DMS53 (cell line): Measurements from ENCODE around the gene ANXA6.
"Not testable (repeated sequence)": the region's sequence is repeated elsewhere in the genome, so short reads cannot be mapped to it uniquely, and the experiment has no call there.

Source experiments
- DNase-seq: peaks from one replicate; lab custom pipeline; 2025; lab: John Stamatoyannopoulos, UW

ANXA6 gene

GRCh38 chr5:151157426-151158286 lies at the start of gene ANXA6:
Gene ANXA6 (minus strand): TSS chr5:151157779. CDS start chr5:151147901, 9,878 bp downstream.
- DNase-seq, result peak; percentile 84

DNA sequence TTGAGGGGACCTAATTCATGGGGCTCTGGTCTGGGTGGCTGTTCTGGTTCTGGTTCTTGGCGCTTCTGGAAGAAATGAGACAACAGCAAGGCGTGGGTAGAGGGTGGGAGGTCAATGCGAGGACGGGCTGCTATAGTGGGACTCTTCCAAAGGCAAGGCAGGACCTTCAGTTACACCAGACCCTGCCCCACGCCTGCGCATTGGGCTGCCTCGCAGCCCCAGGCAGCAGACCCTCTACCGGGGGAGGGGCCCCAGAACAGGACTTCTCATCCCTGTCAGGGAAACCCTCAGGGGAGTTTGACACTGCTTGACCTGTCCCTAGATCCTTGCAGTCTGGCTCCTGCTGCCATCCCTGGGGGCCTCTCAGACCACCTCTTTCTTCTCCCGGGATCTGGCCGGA lies 47.8 kb upstream of the ANXA6 start:
- DNase-seq, result no peak

- no peak for DNase-seq
Observed at GRCh38 chr5:151204051-151204450, 46.5 kb upstream of the ANXA6 start.

DNA sequence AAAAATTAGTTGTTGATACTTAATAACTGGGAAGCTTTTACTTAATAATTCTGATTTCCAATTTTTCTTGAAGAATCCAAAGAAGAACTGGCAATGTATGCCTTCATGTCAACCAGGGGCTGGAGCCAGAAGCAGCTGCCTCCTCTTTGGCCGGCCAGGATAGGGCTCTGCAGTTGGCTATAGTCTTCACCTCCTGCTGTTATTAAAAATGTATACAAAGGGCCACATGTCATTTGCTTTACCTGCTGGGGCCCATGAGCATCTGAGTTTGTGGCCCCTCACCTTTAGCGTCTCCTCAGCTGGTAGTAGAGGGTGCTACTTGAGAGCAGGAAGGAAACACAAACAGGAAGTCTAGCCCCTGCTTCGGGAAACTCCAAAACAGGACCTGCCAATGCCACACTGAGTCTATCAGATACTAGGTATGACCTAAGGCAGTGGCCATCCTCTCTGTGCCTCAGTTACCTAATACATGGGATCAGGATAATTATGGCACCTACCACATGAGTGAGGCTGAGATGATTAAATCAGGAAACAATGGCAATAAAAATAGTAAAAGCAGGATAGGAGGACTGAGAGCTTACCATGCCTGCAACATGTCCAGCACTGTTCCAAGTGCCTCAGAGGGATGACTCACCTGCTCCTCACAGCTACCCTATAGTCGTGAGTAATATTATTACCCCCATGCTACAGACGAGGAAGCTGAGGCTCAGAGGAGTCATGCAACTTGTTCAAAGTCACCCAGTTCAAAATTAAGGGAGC lies 45.0 kb upstream of the ANXA6 start:
- DNase-seq, result peak; percentile 44

- DNase-seq, result no peak
Observed at GRCh38 chr5:151200913-151201595, 43.5 kb upstream of the ANXA6 start.

GRCh38 chr5:151199581-151200185 lies 42.1 kb upstream of the ANXA6 start:
- DNase-seq, result peak; percentile 54

DNA sequence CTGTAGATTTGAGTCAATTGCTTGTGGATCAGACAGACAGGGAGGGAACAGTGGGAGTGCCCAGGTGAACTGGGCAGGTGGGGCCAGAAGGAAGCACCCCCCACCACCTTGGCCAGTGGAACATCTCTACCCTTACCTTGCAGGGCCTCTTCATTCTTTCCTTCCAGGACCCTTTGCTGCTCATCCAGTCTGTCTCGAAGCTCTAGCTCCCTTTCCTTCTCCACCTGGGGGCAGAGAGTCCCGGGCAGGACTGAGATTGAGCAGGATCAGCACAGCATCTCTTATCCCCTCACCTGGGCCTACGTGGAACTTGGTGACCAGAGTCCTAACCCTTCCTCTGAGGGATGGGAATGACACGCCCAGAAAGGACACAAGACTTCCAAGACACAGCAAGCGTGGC lies 41.3 kb upstream of the ANXA6 start:
- no peak for DNase-seq

- DNase-seq, result not testable (repeated sequence)
Observed at GRCh38 chr5:151197291-151197600, 39.7 kb upstream of the ANXA6 start.

- DNase-seq, result no peak
Observed at GRCh38 chr5:151196556-151197290, 39.1 kb upstream of the ANXA6 start.

GRCh38 chr5:151195622-151196021 lies 38.0 kb upstream of the ANXA6 start:
- no peak for DNase-seq

- DNase-seq, result no peak
Observed at GRCh38 chr5:151192626-151193025, 35.0 kb upstream of the ANXA6 start.

DNA sequence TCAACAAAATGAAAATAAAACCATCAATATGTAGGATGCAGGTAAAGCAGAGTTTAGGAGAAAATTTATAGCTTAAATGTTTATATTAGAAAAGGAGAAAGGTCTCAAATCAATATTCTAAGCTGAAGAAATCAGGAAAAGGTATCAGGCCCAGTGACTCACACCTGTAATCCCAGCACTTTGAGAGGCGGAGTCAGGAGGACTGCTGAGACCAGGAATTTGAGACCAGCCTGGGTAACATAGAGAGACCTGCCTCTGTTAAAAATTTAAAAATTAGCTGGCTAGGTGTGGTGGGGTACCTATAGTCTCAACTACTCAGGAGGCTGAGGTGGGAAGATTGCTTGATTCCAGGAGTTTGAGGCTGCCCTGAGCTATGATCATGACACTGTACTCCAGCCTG lies 34.1 kb upstream of the ANXA6 start:
- DNase-seq, result peak; percentile 14

DNA sequence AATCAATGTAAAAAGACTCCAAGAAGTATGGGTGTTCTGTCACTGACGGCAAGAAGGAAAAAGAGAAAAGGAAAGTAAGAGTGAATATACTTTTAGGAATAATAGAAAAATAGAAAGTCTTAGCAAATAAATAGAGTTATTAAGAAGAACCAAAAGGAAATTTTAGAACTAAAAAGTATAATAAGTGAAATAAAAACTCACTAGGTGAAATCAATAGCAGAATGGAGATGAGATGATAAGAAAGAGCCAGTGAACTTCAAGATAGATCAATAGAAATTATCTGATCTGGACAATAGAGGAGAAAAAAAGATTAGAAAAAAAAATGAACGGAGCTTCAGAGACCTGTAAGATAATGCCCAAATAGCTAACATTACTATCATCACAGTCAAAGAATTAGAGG lies 31.6 kb upstream of the ANXA6 start:
- no peak for DNase-seq

GRCh38 chr5:151186538-151186937 lies 29.0 kb upstream of the ANXA6 start:
- no peak for DNase-seq

- DNase-seq, result no peak
Observed at GRCh38 chr5:151186052-151186451, 28.5 kb upstream of the ANXA6 start.

DNA sequence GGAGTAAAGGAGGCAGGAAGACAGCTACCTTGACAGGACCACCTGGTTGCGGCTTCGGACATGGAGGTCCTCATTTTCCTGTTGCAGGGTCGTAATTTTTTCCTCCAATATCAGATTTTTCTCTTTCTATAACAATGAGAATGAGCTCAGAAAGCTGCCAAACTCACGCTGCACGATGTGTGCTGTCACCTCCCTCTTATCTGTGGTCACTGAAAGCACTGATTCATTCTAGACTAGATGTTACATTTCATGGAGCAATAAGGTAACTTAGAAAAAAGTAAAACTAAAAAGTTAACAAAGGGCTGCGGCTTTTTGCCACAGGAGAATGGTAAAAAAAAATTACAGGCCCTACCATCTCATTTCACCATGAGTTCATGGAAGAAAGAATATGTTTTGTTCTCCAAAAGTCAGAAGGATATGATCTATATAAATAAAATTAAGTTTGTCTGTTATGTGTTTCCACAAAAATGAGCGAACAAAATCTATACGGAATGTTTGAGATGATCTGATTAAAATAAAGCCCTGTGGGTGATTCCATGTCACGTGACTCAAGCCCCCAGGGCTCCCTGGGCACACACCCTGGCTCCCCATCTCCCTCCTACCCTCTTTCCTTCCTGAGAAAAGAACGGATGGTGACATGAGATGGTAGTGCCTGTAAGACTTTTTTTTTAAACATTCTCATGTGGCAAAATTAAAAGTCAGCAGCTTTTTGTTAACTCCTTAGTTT lies 26.9 kb upstream of the ANXA6 start:
- DNase-seq, result no peak

- peak; percentile 65 for DNase-seq
Observed at GRCh38 chr5:151183456-151184245, 26.1 kb upstream of the ANXA6 start.

DNA sequence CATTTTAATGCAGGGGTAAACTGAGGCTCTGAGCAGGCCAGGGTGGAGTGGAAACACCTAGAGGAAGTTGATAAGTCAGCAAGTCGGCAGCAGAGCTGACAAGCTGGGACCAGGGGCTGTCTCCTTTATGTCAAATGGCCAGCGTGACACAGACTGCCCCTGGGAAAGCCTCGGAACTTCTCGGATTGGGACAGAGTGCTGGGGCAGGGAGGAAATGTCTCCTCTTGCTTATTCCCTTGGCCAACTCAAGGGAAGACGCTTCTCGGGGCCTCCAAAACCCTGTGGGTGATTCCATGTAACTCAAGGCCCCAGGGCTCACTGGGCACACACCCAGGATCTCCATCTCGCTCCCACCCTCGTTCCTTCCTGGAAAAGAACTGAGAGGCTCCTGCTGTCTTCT lies 25.4 kb upstream of the ANXA6 start:
- no peak for DNase-seq

DNA sequence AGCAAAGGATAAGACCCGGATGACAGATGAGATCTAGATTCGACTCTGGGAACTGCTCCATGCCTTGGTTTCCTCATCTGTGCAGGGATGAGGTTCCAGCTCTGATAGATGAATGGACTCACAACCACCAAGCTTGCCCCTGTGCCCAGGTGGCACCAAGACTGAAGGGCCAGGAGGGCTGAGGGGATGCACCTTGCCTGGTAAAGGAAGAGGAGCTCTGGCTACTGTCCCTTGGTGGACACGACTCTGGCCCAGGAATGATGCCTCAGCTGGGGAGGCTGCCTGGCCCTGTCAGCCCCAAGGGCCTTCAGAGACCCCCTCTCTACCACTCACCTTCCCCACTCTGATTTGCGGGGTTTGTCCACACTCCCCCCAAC lies 24.9 kb upstream of the ANXA6 start:
- DNase-seq, result no peak

GRCh38 chr5:151181818-151182523 lies 24.4 kb upstream of the ANXA6 start:
- DNase-seq, result no peak
